ENCODE results near the gene NCAPG2.

The NCAPG2 gene

DNA sequence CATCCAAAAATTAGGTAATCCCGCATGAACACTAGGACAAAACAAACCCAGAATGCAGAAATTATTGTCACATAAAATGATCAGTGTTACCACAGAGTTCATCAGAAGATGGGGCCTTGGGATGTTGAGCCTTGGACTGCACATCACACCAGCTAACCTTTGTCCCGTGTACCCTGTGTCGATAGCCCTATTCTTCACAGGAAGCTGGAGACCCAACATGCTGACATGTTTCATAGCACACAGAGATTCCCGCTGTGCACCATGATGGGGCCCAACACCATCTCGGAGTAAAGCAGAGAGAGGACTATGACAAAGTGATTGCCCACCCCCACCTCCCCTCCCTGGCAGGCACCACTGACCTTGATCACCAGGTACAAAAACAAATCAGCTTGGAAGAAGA lies 121.5 kb downstream of the NCAPG2 start:
- TF ChIP-seq SIN3A (IDR thresholded peaks at IDR 0.05; ENCODE audit: borderline replicate concordance, insufficient read depth, low read length) = no peak
- no peak for TF ChIP-seq FOXP2 (optimal IDR thresholded peaks at IDR 0.05; ENCODE audit: borderline replicate concordance, extremely low read depth, extremely low read length, insufficient read depth)
- TF ChIP-seq POLR2AphosphoS5 (IDR thresholded peaks at IDR 0.05; ENCODE audit: low read depth, low read length) = no peak
- TF ChIP-seq, protein P1, sequence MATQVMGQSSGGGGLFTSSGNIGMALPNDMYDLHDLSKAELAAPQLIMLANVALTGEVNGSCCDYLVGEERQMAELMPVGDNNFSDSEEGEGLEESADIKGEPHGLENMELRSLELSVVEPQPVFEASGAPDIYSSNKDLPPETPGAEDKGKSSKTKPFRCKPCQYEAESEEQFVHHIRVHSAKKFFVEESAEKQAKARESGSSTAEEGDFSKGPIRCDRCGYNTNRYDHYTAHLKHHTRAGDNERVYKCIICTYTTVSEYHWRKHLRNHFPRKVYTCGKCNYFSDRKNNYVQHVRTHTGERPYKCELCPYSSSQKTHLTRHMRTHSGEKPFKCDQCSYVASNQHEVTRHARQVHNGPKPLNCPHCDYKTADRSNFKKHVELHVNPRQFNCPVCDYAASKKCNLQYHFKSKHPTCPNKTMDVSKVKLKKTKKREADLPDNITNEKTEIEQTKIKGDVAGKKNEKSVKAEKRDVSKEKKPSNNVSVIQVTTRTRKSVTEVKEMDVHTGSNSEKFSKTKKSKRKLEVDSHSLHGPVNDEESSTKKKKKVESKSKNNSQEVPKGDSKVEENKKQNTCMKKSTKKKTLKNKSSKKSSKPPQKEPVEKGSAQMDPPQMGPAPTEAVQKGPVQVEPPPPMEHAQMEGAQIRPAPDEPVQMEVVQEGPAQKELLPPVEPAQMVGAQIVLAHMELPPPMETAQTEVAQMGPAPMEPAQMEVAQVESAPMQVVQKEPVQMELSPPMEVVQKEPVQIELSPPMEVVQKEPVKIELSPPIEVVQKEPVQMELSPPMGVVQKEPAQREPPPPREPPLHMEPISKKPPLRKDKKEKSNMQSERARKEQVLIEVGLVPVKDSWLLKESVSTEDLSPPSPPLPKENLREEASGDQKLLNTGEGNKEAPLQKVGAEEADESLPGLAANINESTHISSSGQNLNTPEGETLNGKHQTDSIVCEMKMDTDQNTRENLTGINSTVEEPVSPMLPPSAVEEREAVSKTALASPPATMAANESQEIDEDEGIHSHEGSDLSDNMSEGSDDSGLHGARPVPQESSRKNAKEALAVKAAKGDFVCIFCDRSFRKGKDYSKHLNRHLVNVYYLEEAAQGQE (IDR thresholded peaks at IDR 0.05; ENCODE audit: insufficient read depth in 1 of 2, low read depth in 2 of 2, low read length in 2 of 2) = no peak
- TF ChIP-seq TAF1 (IDR thresholded peaks at IDR 0.05; ENCODE audit: borderline replicate concordance, insufficient read depth, low read length) = no peak

DNA sequence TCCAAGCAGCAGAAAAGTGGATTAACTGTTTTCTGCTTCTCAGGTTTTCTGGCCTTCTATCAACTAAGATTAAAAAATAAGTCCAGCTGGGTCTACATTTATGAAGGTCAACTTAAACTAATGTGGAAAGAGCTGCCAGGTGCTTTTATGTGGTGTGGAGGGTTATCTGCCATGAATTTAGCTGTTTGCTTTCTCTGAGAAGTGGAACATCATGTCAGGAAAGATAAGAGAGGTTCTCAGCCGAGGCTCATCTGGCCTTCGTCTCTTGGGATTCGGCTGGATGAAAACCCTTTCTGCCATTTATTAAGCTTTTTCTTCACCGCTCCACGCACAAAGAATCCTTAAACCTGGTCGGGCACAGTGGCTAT lies 122.5 kb downstream of the NCAPG2 start:
- TF ChIP-seq FOXP2 (optimal IDR thresholded peaks at IDR 0.05; ENCODE audit: borderline replicate concordance, extremely low read depth, extremely low read length, insufficient read depth) = no peak
- TF ChIP-seq, protein P1 (IDR thresholded peaks at IDR 0.05; ENCODE audit: insufficient read depth in 1 of 2, low read depth in 2 of 2, low read length in 2 of 2) = no peak
- no peak for TF ChIP-seq POLR2AphosphoS5 (IDR thresholded peaks at IDR 0.05; ENCODE audit: low read depth, low read length)
- TF ChIP-seq TAF1 (IDR thresholded peaks at IDR 0.05; ENCODE audit: borderline replicate concordance, insufficient read depth, low read length) = no peak
- TF ChIP-seq SIN3A (IDR thresholded peaks at IDR 0.05; ENCODE audit: borderline replicate concordance, insufficient read depth, low read length) = no peak

DNA sequence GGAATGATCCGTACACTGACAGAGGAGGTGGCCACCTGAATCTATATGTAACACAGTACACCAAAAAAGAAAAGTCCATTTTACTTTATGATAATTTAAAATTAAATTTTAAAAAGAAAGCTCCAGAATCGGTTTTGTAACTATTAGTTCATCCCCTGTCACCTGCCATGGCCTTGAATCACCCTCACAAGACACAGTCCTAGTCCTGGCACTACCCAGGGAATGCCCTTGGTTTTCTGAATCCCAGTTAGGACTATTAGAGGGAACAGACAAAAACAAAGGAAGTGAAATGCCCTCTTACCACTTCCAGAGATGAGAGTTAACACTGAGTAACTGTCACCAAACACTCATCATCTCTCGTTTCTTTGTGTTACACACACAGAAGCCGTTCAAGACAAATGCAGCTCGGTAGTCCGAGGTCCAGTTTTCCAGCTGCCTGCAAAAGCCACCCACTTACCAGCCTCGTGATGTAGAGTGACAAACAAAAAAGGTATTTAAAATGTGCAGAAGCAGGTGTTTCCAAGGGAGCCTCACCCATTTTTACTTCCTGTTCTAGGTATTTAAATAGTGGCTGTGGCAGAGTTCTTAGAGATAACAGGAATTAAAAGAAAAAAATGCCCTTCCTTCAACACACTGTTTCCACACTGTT lies 123.0 kb downstream of the NCAPG2 start:
- TF ChIP-seq, protein P1 (IDR thresholded peaks at IDR 0.05; ENCODE audit: insufficient read depth in 1 of 2, low read depth in 2 of 2, low read length in 2 of 2) = no peak
- TF ChIP-seq FOXP2 (optimal IDR thresholded peaks at IDR 0.05; ENCODE audit: borderline replicate concordance, extremely low read depth, extremely low read length, insufficient read depth) = no peak
- no peak for TF ChIP-seq TAF1 (IDR thresholded peaks at IDR 0.05; ENCODE audit: borderline replicate concordance, insufficient read depth, low read length)
- TF ChIP-seq POLR2AphosphoS5 (IDR thresholded peaks at IDR 0.05; ENCODE audit: low read depth, low read length) = no peak
- TF ChIP-seq SIN3A (IDR thresholded peaks at IDR 0.05; ENCODE audit: borderline replicate concordance, insufficient read depth, low read length) = no peak

Measured in PFSK-1 (cell line).